GM12891 (cell line): Measurements from ENCODE around the gene CDK8.

Experiments used
- PAX5 ChIP-seq: IDR thresholded peaks from 2 replicates; pipeline ENCODE4 v1.6.1; 2011; ENCODE audit warnings: low read length, moderate library complexity, mild to moderate bottlenecking; ENCODE audit not compliant: insufficient read depth, severe bottlenecking
- POLR2A ChIP-seq: IDR thresholded peaks from 2 replicates; pipeline ENCODE4 v1.6.1; 2011; ENCODE audit warnings: low read depth, low read length, control low read depth
- POLR2AphosphoS5 ChIP-seq: IDR thresholded peaks from 2 replicates; pipeline ENCODE4 v1.6.1; 2011; ENCODE audit warnings: low read depth, low read length, control low read depth
- SPI1 ChIP-seq: IDR thresholded peaks from 2 replicates; pipeline ENCODE4 v1.6.1; 2011; ENCODE audit warnings: low read depth, low read length, control low read depth
- TAF1 ChIP-seq: IDR thresholded peaks from 2 replicates; pipeline ENCODE4 v1.6.1; 2011; ENCODE audit warnings: low read depth, low read length, control low read depth

DNA sequence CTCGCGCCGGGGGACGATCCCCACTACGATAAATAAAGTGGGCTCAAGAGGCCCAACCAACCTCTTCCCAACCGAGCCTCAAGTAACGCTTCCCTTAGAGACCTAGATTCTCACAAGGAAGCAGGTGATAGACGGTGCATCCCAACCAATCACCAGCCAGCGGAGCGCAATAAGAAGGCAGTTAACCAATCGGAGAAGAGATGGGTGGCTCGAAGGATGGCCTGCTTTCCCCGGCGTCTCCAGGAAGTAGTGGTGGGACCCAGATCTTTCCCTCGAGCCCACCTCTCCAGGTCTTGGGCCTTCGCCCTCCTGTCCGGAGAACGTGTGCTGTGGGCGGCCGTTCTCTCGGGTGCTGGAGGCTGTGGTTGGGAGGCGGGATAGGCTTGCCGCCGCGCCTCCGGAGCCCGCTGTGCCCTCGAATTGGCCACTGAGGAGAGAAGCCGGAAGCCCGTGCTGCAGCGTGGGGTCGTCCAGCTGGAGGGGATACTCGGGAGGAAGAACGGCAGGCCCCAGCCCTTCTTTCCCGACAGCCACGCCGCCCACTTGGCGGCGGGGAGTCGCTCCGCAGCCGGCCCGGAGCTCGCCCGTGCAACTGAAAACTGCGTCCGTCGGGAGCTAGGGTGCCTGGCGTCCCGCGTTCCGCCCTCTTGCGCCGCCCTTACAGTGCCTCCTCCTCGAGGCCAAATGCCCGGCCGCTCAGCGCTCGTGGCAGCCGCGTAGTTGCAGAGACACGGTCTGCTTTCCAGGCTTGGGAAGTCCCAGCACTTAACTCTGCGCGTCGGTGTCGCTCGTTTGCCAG lies 32.0 kb upstream of the CDK8 start, which contains the start of gene RNF6:
- TF ChIP-seq POLR2A (peak; percentile 94), TAF1 (peak; percentile 97), POLR2AphosphoS5 (peak; percentile 87), SPI1 (no peak), PAX5 (no peak)
